DMS114 treated with DMSO at 0.1 percent for 48 hours (cell line): ENCODE results near the gene EMILIN2.

Source experiments
- DNase-seq: peaks from one replicate; lab custom pipeline; 2025; ENCODE audit not compliant: unreplicated experiment; lab: John Stamatoyannopoulos, UW

Gene EMILIN2

DNA sequence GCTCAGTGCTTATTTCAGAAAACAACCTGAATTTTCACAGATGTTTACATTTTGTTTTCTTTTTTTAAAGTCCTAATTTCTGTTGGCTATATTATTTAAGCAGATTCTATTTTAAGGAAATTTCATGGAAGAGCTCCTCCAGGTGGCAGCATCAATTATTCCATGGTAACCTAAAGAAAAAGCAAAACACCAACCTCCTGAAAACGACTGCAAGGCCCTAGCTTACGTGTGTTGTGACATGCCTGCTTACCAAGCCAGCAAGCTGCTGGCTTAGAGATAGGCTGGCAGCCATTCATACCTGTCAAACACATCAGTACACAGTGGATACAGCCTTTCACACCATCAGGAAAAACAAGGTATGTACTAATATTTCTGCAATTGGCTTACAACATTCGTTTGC is 101.2 kb downstream of the EMILIN2 start:
- DNase-seq = no peak

DNA sequence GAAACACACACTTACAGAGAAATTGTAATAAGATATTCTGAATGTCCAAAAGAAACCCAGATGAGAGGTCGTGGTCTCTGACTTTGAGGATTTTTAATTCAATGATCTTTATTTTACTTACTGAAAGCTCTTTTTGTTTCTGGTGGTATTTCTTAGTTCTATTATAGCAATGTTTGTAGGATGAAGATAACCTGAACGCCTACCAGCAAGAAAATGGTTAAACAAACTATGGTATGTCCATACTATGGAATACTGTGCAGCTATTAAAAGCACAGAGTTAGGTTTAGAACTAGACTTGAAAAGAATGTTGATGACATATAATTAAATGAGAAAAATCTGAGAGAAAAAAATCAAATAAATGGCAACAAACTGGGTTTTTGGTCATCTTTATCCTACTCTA is 105.8 kb downstream of the EMILIN2 start:
- no peak for DNase-seq

DNA sequence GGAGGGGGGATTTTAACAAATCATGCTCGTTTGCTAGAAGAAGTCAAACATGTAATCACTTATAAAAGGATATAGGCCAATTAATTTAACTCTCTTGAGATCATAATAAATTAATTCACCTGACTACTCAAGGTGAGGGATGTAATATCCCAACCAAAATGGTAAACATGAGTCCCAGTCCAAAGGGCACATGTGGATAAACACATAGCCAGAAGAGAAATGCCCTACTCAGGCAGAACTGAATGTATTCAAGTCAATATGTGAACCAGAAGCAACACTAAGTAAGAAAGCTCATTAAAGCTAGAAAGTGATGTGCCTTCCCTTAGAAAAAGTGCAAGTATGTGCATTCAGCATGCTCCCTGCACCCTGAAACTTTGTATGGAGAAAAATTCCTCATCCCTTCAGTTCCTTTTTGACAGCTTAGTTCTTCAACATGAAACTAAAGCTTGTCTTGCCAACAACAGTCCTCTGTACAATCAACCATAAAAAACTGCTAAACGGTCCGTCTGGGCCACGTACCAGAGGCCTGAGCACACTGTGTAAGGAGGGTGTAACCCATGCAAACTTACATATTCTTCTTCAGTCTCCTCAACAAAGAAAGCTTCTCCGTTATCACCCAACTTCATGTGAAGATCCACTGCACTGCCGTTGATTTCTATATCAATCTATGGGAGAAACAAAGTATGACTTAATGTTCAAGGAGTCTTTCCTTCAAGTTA is 107.3 kb downstream of the EMILIN2 start:
- no peak for DNase-seq

DNA sequence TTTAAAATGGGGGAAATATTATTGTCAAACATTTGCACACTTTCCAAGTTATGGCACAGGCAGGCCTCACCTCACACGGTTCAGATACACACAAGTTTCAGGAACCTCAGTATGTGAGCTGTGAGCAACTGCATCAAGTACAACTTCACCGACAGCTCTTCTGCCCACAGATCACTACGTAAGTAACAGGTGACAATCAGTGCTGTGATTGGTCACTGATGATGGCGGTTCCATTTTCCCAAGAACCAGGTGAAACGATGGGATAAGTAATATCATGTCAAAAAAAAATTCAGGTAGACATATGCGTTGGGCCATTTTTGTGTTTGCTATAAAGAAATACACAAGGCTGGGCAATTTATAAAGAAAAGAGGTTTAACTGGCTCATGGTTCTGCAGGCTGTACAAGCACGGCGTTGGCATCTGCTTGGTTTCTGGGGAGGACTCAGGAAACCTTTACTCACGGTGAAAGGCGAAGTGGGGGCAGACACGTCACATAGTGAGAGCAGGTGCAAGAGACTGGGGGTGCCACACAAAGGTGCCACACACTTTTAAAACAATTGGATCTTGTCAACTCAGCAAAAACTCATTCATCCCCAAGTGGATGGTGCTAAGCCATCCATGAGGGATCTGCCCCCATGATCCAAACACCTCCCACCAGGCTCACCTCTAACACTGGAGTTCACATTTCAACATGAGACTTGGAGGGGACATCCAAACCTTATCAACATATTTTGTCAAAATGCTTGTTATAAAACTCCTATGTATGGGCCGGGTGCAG is 108.3 kb downstream of the EMILIN2 start:
- DNase-seq = no peak

DNA sequence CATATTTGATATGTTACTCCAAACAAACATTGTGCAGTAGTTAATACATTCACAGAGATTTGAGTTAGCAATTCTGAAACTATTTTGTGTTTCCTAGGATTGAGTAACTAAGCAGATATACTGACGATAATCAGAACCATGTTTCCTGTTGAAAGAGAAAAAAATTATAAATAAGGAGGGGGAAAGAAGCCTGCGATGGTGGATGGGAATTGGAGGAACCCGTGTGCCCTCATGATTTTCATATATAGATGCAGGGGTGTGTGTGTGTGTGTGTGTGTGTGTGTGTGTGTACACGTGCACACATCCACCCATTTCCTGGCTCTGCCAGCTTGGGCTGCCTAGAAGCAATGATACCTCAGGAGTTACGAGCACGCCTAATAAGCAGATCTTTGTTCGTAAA is 109.2 kb downstream of the EMILIN2 start:
- DNase-seq = no peak

DNA sequence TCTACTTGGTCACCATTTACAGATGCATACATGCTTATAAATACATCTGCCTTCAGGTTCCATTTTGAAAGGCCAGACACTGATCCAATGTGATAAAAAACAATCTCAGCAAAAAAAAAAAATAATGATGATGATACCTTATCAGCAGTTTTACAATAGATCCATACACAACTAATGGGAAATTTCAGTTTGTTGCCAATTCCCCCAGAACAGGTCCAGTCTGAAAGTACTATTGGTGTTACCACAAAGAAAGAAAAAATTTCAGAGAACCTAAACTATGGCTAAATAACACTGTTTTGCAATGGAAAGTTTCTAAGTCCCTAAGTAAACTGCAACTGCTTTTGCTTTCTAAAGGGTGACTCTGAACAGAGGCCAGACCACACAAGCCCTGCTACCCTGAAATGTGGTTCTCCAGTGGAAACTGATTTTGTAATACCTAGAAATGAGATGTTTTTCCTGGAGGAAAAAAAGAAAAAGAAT is 112.1 kb downstream of the EMILIN2 start:
- DNase-seq = no peak

DNA sequence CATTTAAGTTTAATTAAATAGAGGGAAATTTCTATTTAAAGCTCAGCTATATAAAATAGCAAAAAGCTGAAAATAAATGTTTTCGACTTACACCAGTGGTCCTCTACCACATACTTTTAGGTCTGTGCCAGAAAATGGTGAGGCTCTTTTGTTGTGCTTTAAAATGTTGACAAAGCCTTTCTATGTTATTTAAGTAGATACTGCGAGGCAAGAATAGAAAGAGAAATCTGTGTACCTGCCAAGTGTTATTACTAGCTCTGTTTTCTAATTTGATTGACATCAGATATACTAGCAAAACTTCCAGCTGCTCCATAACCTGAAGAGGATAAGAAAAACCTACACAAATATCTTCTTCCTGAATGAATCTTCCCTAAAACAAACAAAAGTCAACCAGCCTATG is 112.5 kb downstream of the EMILIN2 start:
- no peak for DNase-seq

DNA sequence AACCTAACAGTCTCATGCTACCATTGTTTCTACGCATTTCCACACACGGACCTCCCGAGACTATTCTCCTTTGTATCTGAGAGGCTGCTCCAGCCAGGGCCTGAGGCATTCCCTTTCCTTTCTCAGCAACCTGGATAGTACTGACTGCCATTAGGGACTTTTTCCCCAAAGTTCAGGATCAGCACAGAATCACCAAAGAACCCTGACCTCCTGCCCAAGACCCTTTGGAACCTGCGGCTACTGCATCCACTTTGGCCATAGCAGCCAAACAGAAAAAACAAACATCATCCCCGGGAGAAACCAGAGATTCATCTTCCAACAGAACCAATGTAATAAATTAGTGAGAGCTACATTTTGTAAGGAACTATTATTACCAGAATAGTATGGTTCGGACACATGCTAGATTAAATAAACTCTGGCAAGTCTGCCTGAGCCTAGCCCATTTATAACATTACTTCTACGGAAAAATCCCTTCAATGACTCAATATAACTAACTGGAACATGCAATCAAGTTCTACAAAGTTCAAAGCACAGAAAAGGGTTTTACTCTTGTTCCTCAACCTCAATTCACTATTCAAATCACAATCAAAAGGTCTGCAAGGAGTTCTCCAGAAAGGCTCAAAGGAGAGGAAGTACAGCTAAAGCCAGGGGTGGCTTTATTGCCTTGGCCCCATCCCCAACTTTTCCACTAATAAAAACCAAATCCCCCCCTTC is 114.3 kb downstream of the EMILIN2 start:
- DNase-seq = no peak

DNA sequence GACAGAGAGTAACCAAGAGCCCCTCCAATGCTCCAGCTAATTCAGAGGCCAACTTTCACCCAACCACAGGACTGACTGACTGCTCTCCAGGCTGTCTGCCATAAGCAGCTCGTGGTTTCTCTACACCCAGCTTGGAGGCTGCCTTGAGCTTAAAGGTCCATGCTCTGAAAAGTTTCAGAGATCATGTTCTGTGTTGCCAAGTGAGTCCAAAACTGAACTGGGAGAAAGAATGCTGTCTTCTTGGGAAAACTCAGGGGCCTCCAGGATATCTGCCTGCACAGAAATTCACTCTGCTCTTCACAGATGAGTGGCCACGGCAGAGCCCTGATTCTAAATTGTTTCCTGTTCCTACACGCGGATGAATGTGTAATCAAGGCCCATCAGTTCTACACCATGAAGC is 115.0 kb downstream of the EMILIN2 start:
- no peak for DNase-seq

DNA sequence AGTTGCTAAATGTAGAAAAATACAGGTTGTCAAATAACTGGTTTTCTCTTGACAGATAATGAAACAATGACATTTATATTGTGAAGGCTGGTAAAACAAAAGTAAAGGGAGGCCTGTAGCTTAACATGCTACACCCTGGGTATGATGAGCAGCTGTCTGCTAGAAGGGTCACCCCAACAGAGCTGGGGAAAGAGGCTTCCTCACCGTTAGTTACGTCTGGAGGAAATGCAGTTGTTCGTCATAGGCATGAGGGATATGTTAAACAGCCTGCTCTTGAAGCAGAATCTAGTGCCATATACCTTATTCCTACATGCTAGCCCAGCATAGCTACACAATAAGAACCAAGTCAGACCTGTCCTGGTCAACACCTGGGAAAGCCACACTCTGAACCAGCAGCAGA is 116.2 kb downstream of the EMILIN2 start:
- no peak for DNase-seq

DNA sequence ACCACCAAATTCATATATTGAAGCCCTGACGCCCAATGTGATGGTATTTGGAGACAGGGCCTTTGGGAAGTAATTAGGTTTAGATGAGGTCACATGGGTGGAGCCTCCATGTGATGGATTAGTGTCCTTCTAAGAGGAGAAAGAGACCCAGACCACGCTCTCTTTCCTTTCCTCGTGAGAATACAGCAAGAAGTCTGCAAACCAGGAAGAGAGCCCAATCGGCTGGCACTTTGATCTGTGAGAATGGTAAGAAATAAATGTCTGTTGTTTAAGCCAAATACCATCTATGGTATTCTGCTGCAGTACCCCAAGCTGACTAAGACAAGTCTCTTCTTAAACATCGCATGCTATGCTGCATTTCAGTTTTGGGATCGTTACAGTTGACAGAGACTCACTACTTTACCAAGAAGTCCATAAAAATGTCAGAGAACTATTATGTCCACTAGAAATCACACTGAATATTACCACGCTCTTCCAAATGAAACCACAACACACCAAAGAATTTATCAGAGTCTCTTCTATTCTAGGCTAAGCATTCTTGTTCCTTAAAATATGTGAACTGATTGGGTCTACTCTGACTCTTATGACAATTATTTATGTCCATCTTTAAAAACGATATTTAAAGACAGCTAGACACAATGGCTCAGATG is 117.7 kb downstream of the EMILIN2 start:
- no peak for DNase-seq
